Measurements from ENCODE around the gene SDK1. TPM values are rescaled to one million over a fixed set of nuclear protein-coding genes. Genes with fewer than 3 reads are reported as not detected.
"Not testable (repeated sequence)": the region's sequence is repeated elsewhere in the genome, so short reads cannot be mapped to it uniquely, and the experiment has no call there.

SDK1 gene
- total and polyA plus RNA-seq, 7 donors: 0.31 to 2.4 (median 1.3) TPM

DNA sequence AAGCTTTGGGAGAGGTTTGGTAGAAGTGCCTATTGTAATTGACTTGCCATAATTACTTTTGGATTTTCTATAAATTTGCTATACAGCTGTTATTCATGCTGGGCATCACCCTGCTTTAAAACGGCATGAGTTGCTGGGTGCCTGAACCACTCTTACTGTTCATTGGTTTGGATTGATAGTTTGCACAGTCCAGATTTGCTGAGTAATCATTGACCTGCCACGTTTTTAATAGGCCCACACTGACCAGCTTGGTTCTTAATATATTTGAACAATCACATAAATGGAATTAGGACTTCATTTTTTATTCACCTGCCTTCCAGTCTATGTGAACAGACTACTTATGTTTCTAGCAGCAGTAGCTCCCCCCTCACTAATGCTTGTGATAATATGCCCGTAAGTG, 630.8 kb downstream of the SDK1 start:
- Histone ChIP-seq H3K9me3 (no peaks in the 10 kb centered on the region), H3K4me3 (no peak overlapping the region), H3K36me3 (ENCODE audit: insufficient read depth in 1 of 2, low read depth in 1 of 2) (no peaks in the 10 kb centered on the region), H3K4me1 (no peaks in the 10 kb centered on the region), H3K27ac (no peak overlapping the region), H3K27me3 (ENCODE audit: insufficient read depth in 3 of 3, low read length in 2 of 3) (no peaks in the 10 kb centered on the region)
- TF ChIP-seq, protein P1, sequence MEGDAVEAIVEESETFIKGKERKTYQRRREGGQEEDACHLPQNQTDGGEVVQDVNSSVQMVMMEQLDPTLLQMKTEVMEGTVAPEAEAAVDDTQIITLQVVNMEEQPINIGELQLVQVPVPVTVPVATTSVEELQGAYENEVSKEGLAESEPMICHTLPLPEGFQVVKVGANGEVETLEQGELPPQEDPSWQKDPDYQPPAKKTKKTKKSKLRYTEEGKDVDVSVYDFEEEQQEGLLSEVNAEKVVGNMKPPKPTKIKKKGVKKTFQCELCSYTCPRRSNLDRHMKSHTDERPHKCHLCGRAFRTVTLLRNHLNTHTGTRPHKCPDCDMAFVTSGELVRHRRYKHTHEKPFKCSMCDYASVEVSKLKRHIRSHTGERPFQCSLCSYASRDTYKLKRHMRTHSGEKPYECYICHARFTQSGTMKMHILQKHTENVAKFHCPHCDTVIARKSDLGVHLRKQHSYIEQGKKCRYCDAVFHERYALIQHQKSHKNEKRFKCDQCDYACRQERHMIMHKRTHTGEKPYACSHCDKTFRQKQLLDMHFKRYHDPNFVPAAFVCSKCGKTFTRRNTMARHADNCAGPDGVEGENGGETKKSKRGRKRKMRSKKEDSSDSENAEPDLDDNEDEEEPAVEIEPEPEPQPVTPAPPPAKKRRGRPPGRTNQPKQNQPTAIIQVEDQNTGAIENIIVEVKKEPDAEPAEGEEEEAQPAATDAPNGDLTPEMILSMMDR (IDR thresholded peaks at IDR 0.05): no peak
- no peak for DNase-seq
- intact Hi-C loops (cut with DNase I): no loop called here
- WGBS, 3 donors: 78 to 83% (median 82%) methylated on average over 3 of the region's 3 CpGs
- no peak for ATAC-seq

DNA sequence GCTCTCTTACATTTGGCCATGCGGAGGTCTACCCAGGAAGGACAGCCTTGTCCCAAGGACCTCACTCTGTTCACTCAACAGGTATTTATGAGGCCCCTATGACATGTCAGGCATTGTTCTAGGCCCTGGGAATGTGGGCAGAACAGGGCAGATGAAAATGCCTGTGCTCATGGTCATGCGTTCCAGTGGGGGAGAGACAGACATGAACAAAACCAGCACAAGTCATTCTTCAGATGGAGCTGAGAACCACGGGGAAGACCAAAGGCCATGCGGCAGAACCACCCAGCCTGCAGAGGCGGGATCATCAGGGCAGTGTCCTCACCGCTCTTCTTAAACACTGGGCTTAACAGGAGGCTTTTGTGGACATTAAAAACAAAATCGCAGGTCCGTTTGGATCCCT, 636.1 kb downstream of the SDK1 start:
- ATAC-seq: no peak
- intact Hi-C loops (cut with DNase I): no loop called here
- H3K4me1 ChIP-seq: no peaks in the 10 kb centered on the region
- no peak overlapping the region for H3K4me3 ChIP-seq
- no peaks in the 10 kb centered on the region for H3K36me3 ChIP-seq (ENCODE audit: insufficient read depth in 1 of 2, low read depth in 1 of 2)
- H3K27me3 ChIP-seq (ENCODE audit: insufficient read depth in 3 of 3, low read length in 2 of 3): no peaks in the 10 kb centered on the region
- H3K27ac ChIP-seq: no peak overlapping the region
- no peaks in the 10 kb centered on the region for H3K9me3 ChIP-seq
- 93 to 99% (median 94%) methylated on average over 8 of the region's 8 CpGs for WGBS, 3 donors
- DNase-seq: no peak
- TF ChIP-seq, protein P1 (IDR thresholded peaks at IDR 0.05): no peak

DNA sequence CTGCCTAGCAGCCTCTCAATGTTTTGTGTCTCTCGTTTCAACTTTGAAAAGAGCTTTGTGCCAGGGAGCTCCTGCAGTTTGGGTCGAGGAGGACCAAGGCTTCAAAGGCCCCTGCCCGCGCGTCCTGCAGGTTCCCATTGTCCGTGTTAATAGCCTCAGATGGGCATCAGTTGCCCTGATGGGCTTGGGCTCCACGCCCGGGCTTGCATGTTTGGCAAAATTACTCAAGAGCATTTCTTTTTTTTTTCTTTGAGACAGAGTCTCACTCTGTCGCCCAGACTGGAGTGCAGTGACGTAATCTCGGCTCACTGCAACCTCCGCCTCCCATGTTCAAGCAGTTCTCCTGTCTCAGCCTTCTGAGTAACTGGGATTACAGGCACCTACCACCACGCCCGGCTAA, 636.6 kb downstream of the SDK1 start:
- Histone ChIP-seq H3K4me1 (no peaks in the 10 kb centered on the region), H3K27me3 (ENCODE audit: insufficient read depth in 3 of 3, low read length in 2 of 3) (no peaks in the 10 kb centered on the region), H3K9me3 (peaks cover 2% of the 10 kb centered on the region), H3K4me3 (no peak overlapping the region), H3K36me3 (ENCODE audit: insufficient read depth in 1 of 2, low read depth in 1 of 2) (no peaks in the 10 kb centered on the region), H3K27ac (no peak overlapping the region)
- intact Hi-C loops (cut with DNase I): no loop called here
- 92 to 95% (median 95%) methylated on average over 14 of the region's 14 CpGs for WGBS, 3 donors
- ATAC-seq (no peak), DNase-seq (no peak)
- TF ChIP-seq, protein P1 (IDR thresholded peaks at IDR 0.05): no peak

DNA sequence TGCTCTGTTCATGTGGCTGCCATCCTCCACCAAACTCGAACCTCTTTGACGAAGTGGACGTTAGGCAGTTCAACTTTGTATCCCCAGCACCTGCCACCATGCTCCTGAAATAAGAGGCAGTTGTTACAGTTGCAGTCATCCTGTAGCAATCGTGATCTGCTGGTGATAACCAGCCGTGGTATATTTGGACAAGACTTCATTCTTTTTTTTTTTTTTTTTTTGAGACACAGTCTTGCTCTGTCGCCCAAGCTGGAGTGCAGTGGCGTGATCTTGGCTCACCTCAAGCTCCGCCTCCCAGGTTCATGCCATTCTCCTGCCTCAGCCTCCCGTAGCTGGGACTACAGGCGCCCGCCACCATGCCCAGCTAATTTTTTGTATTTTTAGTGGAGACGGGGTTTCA, 640.7 kb downstream of the SDK1 start:
- H3K4me1 ChIP-seq; DNase-seq; H3K36me3 ChIP-seq (ENCODE audit: insufficient read depth in 1 of 2, low read depth in 1 of 2); H3K27me3 ChIP-seq (ENCODE audit: insufficient read depth in 3 of 3, low read length in 2 of 3); H3K27ac ChIP-seq; intact Hi-C loops (cut with DNase I); ATAC-seq; H3K4me3 ChIP-seq: not testable (repeated sequence)
- peaks cover 11% of the 10 kb centered on the region for H3K9me3 ChIP-seq
- WGBS, 3 donors: 91 to 94% (median 93%) methylated on average over 12 of the region's 12 CpGs

DNA sequence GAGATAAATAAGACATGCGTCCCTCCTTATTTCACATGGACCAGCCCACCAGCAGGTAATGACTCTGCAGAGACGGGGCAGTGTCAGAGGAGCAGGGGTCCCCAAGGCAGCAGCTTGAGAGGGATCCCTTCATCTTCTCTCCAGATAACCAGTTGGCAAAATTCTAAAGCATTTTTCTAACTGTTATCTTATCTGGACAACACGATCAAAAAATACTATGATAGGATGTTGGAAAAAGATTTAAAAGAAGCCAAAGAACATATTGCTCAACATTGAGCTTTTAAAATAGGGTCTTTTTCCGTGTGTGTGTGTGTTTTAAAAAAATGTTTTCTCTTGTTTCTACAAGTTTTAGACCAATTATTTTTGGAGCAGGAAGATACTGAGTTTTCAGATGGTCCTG, 641.2 kb downstream of the SDK1 start:
- ATAC-seq: no peak
- no peak for DNase-seq
- Histone ChIP-seq H3K9me3 (peaks cover 11% of the 10 kb centered on the region), H3K27ac (no peak overlapping the region), H3K27me3 (ENCODE audit: insufficient read depth in 3 of 3, low read length in 2 of 3) (no peaks in the 10 kb centered on the region), H3K4me1 (no peaks in the 10 kb centered on the region), H3K4me3 (no peak overlapping the region), H3K36me3 (ENCODE audit: insufficient read depth in 1 of 2, low read depth in 1 of 2) (no peaks in the 10 kb centered on the region)
- WGBS, 3 donors: 81 to 92% (median 90%) methylated on average over 4 of the region's 4 CpGs
- intact Hi-C loops (cut with DNase I): no loop called here
- TF ChIP-seq, protein P1 (IDR thresholded peaks at IDR 0.05): no peak

All from psoas muscle (tissue), 8 donors.